Measurements from ENCODE around the gene TNFRSF13B. TPM values are rescaled to one million over a fixed set of nuclear protein-coding genes. Genes with fewer than 3 reads are reported as not detected.
"Not testable (repeated sequence)": the region's sequence is repeated elsewhere in the genome, so short reads cannot be mapped to it uniquely, and the experiment has no call there.

The TNFRSF13B gene
- total and polyA plus RNA-seq, 12 donors = not detected

GRCh38 chr17:16922386-16923096, 49.4 kb downstream of the TNFRSF13B start:
- ATAC-seq = no peak
- intact Hi-C loops (cut with DNase I) = no loop called here

GRCh38 chr17:16921451-16921850, 50.5 kb downstream of the TNFRSF13B start:
- H3K27ac ChIP-seq; H3K4me1 ChIP-seq; H3K36me3 ChIP-seq; intact Hi-C loops (cut with DNase I); H3K9me3 ChIP-seq; H3K4me3 ChIP-seq; ATAC-seq; H3K27me3 ChIP-seq; DNase-seq: not testable (repeated sequence)
- WGBS, 2 donors = 85 to 93% methylated on average over 6 of the region's 6 CpGs

More at GRCh38 chr17:16922386-16923096, 49.4 kb downstream of the TNFRSF13B start:
- peak in 1 of 9 donors; percentile 9 for TF ChIP-seq CTCF (IDR thresholded peaks at IDR 0.05)
- no peak for DNase-seq
- Histone ChIP-seq H3K4me3 (no peak overlapping the region), H3K27me3 (no peaks in the 10 kb centered on the region), H3K4me1 (no peaks in the 10 kb centered on the region), H3K27ac (no peak overlapping the region), H3K9me3 (no peaks in the 10 kb centered on the region), H3K36me3 (no peaks in the 10 kb centered on the region)
- 87 to 91% methylated on average over 4 of the region's 4 CpGs for WGBS, 2 donors

- DNase-seq (no peak), ATAC-seq (no peak)
- intact Hi-C loops (cut with DNase I) = no loop called here
- no peak for TF ChIP-seq CTCF (IDR thresholded peaks at IDR 0.05)
- no peaks in the 10 kb centered on the region for H3K9me3 ChIP-seq
- 94 to 96% methylated on average over 8 of the region's 8 CpGs for WGBS, 2 donors
- H3K27me3 ChIP-seq = peaks cover 0 to 3% (median 0%) of the 10 kb centered on the region in 7 donors
- no peak overlapping the region for H3K27ac ChIP-seq
- H3K4me3 ChIP-seq = no peak overlapping the region
- no peaks in the 10 kb centered on the region for H3K36me3 ChIP-seq
- H3K4me1 ChIP-seq = no peaks in the 10 kb centered on the region
These were observed 51.3 kb downstream of the TNFRSF13B start for GRCh38 chr17:16920628-16921020.

- DNase-seq (no peak), ATAC-seq (no peak)
- TF ChIP-seq CTCF (IDR thresholded peaks at IDR 0.05) = no peak
- Histone ChIP-seq H3K27ac (no peak overlapping the region), H3K27me3 (peaks cover 0 to 3% (median 0%) of the 10 kb centered on the region in 7 donors), H3K36me3 (no peaks in the 10 kb centered on the region), H3K9me3 (no peaks in the 10 kb centered on the region), H3K4me3 (no peak overlapping the region), H3K4me1 (no peaks in the 10 kb centered on the region)
- 86 to 88% methylated on average over 15 of the region's 15 CpGs for WGBS, 2 donors
- intact Hi-C loops (cut with DNase I) = loop anchor here in 2 of 10 donors (5.0 kb wide), 1 partner anchor 72 kb away; no protein-coding TSS in a partner anchor
These were observed 52.0 kb downstream of the TNFRSF13B start for GRCh38 chr17:16919663-16920627.
